GM12874 (cell line): ENCODE results near the gene GRP.

Source experiments
- TF ChIP-seq, protein P1 (sequence below): IDR thresholded peaks from 2 replicates; pipeline ENCODE4 v1.5.1; 2011; ENCODE audit warnings: low read depth, mild to moderate bottlenecking, control low read depth, low read length, moderate library complexity; ENCODE audit not compliant: insufficient read depth

GRP gene

DNA sequence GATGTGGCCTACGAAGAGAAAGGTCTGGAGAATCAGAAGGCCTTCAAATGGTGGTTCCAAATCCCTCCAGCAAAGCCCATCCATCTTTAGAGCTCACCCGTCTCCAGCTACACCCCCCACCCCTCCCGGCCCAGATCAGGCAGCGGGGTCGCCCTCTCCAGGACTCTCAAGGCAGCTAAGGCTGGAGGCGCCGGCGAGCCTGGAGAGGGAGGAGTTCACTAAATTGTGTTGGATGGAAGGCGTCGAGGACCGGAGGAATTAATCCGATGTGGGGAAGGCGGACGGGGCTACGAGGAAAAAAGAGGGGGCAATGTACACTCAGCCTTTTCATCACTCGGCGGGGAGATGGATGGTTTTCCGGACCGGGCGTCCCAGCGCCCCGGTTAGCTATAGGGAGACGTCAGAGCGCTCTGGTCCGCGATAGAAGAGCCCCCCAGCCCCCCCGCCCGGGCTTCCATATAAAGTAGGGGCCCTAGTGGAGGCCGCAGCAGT, at the start of gene GRP:
TSS of gene GRP (plus strand) at position 487 of the 492 bp plus-strand sequence. CDS start 108 bp downstream, outside the sequence.
- TF ChIP-seq, protein P1, sequence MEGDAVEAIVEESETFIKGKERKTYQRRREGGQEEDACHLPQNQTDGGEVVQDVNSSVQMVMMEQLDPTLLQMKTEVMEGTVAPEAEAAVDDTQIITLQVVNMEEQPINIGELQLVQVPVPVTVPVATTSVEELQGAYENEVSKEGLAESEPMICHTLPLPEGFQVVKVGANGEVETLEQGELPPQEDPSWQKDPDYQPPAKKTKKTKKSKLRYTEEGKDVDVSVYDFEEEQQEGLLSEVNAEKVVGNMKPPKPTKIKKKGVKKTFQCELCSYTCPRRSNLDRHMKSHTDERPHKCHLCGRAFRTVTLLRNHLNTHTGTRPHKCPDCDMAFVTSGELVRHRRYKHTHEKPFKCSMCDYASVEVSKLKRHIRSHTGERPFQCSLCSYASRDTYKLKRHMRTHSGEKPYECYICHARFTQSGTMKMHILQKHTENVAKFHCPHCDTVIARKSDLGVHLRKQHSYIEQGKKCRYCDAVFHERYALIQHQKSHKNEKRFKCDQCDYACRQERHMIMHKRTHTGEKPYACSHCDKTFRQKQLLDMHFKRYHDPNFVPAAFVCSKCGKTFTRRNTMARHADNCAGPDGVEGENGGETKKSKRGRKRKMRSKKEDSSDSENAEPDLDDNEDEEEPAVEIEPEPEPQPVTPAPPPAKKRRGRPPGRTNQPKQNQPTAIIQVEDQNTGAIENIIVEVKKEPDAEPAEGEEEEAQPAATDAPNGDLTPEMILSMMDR = no peak

DNA sequence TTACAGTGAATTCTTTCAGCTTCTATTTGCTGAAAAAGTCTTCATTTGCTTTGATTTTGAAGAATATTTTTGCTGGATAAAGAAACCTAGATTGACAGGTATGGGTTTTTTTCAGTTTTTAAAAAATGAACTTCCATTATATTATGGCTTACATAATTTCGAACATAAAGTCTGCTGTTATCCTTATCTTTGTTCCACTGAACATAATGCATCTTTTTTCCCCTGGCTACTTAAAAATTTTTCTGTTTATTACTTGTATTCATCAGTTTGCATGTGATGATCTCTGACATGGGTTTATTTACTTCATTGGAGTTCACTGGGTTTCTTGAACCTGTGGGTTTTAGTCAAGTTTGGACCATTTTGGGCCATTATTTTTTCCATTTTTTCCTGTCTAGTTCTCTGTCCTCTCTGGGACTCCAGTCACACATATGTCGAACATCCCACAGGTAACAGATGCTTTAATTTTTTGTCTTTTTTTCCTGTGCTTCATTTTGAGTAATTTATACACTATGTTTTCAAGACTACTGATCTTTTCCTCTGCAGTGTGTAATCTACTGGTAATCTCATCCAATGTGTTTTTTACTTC, 47.2 kb upstream of the GRP start:
- TF ChIP-seq, protein P1 = no peak

DNA sequence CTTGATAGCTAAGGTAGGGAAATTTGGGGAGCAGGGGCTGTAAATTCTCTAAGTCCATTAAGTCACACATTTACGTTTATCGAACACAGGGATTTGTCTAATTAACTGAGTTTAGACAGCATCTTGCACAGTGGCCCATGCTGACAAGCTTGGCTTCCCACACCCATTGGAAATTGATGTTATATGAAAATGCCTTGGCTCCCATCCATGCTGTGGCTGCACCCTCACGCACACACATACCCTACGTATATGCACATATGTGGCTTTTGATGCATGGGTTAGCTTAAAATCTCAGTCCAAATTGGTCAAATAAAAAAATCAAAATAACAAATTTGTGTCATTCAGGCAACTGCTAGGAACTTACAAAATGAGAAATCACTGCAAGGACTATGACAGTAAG, 42.5 kb upstream of the GRP start:
- TF ChIP-seq, protein P1 = no peak

DNA sequence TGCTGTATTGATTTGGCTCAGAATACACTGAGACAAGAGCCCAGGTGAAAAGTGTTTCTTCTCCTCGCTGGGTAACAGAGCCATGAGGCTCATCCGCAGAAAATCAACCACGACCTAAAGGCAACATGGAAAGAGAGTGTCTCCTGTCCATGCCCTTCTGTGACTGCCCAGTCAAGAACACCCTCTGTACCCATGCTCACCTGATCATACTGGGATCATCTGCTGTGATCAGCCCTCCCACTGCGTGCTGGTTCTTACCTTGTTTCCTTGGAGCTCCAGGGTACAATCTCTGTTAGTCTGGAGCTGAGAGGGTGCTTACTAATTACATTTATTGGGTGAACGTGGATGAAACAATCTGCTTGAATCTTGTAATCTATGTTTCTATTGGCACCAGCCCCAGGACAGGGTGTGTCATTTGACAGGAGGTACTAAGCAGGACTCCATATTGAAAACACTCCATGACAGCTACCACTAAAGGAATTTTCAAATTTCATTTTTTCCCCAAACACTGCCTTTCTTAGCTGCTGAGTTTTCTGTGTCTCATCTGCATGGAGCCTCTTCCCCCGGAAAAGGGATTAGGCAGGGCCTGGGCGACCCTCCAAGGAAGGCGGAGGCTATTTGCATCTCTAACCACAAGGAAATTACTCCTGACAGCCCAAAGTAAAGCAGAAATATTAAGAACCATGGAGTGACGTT, 39.7 kb upstream of the GRP start:
- TF ChIP-seq, protein P1 = no peak

DNA sequence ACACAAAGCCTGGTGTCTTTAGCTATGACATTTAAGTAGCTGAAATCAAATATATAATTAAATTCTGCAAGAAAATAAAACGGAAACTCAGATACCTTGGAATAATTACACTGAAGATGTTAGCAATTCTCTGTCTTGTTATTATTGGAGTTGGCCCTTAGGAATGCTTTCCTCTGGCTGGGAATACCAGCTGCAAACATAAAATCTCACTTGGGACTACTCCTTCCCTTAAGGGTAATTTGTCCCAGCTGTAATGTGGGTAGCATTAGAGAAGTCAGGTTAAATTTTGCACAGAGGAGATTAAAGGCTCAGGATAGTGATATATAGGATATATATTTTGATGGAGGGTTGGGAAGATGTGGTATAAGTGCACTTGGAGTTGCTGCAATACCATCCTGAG, 37.3 kb upstream of the GRP start:
- TF ChIP-seq, protein P1 = no peak

DNA sequence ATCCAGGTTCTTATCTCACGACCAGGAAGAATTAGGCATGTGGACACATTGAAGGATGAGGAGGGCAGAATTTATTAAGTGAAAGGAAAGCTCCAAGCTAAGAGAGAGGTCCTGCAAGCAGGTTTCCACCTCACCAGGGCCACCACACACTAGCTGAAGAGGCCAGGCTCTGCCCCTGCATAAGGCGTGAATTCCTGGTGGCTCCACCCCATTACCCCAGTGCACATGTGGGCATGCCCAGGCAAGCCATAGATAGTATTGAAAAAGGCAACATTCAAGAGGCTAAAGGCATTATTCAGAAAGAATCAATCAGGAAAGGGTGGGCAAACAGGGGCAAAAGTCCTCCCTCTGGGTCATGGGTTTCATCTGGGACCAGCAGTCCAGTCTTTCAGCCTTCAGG, 30.9 kb upstream of the GRP start:
- TF ChIP-seq, protein P1 = no peak

DNA sequence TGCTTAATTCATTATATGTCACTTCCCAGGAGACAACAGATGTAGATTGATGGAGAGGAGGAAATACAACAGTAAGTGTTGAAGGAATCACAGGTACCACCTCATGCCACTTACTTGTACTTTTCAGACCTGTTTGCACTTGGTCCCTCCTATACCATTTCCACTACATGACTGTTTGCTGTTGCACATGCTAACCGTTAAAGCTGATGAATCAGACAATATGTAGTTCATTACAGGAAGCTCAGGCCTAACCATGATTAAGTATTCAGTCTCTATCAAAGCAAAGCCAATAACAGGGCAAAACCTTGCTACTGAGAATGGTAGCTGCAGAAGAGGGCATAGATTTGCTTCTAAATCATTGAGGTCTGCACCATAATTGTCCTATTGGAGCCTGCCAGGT, 30.2 kb upstream of the GRP start:
- TF ChIP-seq, protein P1 = no peak
